ENCODE data around the gene CTTNBP2.

Gene CTTNBP2

DNA sequence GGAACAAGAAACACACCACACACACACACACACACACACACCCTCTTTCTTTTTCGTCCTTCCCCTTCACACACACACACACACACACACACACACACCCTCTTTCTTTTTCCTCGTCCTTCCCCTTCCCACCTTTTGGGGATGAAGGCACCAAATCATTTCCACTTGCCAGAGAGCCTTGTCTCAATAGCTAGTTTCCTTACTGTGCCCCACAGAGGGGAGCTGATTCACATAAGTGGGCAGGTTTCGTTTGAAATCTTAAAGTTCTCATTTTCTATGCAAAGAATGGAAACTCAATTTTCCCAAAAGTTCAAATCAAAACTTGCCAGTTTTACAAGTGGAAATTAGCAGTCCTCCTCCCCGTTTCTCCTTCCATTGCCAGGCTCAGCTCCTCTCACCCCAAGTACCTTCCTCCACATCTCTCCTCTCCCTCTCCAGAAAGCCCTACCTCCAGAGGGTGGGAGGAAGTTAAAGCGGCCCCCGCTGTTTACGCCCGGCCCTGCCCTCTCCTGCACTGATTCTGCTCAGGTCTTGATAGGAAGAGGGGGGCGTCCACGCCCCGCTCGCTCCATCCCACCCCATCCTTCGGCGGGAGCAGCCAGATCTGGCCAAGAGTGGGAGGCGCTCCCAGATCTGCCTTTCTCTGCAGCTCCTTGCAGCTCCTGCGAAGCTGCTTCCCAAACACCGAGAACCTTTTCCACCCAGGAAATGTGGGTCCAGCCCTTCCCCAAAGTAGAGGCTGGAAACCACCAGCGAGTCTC lies 1.3 kb downstream of the CTTNBP2 start:
- no peak for DNase-seq

DNA sequence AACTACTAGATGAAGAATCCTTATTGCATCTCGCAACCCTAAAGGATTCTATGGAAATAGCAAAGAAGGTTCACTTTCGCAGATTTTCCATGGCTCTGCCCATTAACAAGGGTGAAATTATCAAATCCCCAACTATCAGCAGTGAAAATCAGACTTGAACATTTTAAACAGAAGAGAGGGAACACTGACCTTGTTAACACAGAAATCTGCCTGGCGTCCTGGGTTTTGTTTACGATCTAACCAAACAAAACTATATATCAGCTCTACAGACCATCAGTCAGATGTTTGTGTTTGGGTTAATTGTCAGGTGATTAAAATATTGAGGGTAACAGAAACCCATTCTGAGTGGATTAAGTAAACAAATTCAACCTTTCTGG lies 1.9 kb downstream of the CTTNBP2 start:
- DNase-seq: no peak

DNA sequence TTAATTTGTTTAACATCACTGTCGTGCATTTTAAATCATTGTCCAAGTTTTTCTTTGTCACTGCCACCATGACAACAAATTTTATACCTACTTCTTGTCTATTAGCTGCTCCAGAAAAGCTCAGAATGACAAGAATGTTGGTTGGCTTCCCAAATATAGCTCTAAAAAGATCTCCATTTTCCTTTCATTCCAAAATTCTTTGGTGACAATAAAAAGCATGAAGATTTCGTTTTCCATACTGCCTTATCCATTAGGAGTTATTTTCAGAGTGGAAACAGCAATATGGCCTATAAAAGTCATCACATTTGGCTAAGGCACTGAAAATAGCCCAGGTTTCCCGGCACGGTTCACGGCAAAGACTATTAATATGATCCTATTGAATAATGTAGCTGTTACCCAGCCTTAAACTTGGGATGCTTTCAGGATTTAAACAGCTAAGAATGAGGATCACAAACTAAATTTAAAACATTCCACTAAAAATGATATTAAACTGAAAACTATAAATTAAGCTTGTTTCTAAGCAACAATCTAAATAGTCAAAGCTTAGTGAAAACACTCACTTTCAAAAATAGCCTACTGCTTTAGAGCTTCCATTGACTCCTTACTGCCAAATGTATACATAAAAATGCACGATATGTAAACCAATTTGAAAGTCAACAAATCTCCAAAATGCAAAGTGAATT lies 2.7 kb downstream of the CTTNBP2 start:
- DNase-seq: no peak

DNA sequence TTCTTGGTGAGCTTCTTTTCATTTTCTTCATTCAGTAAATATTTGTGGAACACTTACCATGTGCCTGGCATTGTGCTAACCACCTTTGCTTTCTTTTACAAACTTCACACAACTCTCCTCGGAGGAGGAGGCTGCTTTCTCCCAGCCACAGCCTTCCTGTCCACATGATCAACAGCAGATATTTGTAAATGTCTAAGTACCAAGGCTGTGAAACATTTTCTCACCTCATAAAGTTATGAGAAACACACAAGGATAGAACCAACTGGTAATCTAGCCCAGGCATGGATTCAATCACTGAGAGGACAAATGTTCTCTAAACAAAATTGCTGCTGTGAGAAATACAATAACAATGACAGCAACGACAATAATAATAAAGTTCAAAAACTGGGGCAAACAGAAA lies 3.9 kb downstream of the CTTNBP2 start:
- no peak for DNase-seq

DNA sequence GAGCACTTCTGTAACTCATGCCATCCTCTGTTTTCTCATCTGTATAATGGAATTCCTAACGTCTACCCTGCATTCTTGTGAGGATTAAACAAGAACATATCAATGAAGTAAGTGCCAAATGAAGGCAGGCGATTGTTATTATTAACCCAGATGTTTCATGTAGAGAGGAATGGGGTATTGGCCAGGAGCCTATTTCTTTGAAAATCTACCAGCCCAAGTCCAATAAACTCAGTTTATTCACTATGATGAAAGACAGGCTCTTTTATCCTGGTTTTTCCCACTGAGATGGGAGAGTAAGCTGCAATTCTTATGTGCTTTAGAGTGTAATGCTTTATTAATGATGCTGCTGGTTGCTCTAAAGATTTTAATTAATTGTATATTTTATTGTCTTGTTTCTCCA lies 9.6 kb downstream of the CTTNBP2 start:
- DNase-seq: no peak

DNA sequence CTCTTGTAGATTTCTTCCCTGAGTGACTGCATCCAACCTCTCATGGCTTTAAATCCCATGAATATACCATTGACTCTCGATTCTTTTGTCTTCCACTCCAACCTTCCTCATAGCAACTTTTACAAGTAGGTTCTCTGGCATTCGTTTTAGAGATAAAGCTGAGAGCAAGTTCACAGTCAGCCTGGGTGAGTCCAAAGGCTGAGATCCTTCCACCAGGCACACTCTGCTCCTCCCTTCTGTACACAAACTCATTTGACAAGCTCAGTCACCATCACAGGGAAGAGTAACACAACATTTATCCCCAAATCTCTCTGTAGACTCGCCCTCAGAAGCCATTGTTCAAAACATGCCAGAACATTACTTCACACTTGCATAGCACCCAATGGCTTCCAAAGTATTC lies 10.9 kb downstream of the CTTNBP2 start:
- no peak for DNase-seq

DNA sequence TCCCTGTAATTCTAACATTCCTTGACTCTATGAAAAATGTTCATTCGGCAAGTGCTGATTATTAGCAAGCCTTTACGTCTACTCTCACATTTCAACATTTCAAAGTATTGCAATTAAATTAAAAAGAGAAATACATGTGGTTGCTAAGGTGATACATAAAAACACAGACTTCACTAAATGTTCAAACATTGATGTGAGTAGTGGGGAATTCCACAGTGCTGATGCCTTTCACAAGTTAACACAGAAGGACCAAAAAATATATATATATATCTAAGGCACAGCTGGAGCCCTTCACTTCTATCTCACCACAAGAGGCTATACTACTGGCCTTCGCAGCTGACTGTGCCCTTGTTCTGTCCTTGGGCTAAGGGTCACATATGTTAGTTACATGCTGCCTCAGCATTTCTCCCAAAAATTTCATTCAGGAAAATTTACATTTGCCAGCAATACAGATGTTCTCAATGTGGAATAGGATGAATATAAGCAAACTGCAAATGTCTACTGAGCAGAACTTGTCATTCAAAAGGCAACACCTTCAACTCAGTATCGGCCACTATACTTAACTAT lies 13.9 kb downstream of the CTTNBP2 start:
- DNase-seq: no peak

DNA sequence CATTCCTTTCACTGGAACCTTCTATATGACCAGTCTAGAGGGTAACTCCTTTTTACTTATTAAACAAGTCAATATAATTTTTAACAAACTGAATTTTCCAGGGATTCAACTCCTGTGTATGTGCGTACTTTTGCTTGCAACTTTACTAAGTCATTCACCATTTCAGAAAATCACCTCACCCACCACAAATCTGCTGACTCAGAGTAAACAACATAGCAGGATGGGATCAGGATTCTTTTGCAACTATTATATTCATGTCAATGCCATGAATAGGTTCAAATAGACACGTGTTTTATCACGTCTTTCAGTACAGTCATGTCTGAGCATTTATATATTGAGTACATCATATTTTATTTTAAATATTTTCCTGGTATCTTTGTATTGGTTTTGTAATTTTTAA lies 14.5 kb downstream of the CTTNBP2 start:
- no peak for DNase-seq

DNA sequence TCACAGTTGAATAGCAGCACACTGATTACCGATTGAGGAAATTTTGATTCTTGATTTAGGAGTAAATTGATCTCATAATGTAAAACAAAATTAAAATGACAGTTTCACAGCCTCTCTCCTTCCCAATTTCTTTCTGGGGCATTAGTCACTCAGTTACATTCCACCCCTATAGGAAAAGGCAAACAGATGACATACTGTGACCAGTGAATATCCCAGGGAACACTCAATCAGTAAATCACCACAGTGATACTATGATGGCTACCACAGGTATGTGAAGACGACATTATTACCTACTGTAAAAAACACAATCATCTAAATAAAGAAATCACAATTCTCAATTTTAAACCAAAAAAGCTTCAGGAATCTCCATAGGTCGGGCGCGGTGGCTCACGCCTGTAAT lies 15.5 kb downstream of the CTTNBP2 start:
- no peak for DNase-seq

DNA sequence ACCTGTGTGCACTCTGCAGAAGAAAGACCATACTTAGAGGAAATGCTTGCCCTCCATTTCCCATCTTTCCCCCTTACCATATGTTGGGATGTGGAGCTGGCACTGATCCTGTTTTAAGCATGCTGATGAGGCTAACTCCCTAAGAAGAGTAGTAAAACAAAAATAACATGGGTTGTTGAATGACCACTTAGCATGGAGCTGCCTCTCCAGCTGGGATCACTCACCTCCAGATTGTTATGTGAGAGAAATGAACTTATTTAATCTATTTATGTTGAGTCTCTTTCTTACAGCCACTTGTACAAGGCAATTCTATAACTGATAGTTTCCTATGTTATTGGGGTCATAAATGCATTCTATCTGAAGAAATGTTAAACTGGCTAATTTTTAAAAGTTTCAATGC lies 17.0 kb downstream of the CTTNBP2 start:
- no peak for DNase-seq

DNA sequence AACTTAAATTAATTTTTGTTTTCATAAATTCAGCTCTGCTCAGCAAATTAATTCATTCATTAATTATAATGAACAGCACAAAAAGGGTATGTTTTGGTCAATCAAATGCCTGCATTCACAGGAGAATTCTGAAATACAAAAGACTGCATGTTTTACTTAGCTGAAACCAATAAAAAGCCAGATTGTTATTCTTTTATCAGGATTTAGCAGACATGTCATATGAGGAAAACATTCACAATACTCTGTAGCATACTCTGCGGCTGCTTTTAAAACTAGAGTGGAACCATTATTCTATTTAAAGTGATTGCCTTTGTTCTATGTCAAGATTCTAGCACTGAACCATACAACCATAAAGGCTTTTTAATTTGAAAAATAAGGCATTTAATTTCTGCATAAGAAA lies 19.1 kb downstream of the CTTNBP2 start:
- DNase-seq: no peak

DNA sequence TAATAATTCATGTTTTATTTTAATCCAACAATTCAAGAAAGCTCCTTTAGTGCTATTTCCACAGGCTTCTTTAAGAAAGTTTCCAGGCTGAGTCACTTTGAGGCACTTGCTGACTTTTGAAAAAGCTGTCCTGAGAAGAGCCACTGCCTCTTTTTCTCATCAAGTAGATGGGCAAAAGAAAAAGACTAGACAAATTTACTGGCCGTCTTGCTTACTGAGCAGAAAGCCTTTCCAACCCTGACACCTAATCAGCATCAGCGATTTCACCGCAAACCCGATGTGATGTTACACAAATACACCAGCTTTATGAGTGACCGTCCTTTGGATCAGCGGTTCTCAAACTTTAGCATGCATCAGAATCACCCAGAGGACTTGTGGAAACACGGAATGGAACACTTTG lies 24.3 kb downstream of the CTTNBP2 start:
- DNase-seq: no peak

DNA sequence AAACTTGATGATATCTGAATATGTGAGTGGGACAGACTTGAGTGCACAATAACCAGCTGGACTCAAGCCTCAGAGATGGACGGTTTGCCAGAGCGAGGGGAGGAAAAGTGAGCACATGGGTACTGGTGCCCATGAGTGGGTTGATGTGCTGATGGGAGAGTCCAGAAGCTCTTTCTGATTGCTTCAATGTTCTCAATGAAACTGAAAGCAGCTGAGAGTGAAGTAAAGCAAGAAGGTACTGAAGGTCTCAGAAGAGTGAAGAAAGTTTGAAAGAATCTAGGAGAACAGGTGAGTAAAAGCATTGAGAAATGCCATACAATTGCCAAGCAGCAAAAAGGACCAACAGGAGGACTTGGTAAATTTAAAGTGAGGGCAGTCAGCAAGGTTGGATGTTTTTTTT lies 28.6 kb downstream of the CTTNBP2 start:
- no peak for DNase-seq

DNA sequence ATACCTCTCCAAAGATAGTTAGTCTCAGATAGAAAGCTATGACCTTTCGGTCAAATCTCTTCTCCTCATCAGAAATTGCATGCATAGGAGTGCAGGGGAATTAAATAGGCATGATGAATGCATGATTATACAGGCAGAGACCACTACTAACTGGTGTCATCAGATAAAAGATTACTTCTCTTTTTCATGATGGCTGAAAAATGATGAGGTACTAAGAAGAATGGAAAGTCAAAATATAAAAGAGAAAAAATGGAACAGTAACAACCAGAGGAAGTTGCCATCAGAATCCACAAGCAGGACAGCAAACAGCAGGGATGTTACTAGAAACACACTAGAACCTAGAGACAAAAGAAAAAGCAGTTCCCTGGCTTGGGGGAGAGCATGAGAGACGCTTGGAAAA lies 31.6 kb downstream of the CTTNBP2 start:
- DNase-seq: no peak

DNA sequence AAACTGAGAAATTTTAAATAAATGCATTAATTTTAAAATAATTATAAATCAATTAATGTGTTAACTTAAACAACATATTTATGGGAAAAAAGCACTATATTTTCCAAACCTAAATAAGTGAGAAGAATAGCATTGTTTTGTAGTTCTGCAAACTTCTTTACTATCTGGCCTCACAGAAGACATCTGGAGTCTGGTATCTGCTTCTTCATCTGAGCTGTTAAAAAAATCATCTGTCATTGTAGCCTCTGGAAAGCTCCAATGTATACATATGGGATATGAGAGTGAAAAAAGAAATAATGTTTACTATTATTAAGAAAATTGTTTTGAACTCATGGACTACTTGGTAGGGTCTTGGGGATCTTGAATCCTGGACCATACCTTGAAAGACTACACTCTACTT lies 32.2 kb downstream of the CTTNBP2 start:
- DNase-seq: no peak

DNA sequence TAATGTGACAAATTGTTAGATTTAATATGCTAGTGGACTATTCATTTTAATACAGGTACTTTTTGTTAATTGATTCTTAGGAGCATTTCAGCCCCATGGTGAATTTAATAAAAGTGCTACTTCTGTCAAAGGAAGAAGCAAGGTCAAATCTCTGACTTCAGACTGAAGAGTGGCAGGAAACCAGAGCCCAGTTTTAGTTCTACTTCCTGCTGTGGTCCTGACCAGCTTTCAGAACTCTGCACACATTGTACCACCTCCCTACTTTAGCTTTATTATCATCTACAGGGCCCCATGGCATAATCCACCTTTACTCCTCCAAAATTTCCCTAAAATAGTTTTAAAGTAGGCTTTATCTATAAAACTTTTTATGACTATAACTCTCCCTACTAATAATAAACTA lies 33.7 kb downstream of the CTTNBP2 start:
- no peak for DNase-seq

DNA sequence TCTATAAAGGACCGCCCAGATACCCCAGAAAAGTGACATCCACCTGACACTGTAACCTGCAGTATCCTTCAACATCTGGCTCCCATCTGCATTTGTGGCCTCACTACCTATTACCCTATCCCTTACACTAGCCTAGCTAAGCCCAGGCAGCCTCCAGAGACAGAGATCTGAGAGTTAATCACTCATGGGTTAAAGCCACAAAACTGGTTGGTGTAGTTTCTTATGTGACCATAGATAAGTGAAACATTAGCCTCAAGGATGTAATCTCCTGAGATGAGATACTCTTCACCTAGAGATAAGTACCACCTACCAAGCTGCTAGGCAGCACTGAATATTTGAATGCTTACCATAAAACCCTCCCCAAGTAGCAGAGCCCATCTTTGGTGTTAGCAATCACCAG lies 35.4 kb downstream of the CTTNBP2 start:
- DNase-seq: no peak

DNA sequence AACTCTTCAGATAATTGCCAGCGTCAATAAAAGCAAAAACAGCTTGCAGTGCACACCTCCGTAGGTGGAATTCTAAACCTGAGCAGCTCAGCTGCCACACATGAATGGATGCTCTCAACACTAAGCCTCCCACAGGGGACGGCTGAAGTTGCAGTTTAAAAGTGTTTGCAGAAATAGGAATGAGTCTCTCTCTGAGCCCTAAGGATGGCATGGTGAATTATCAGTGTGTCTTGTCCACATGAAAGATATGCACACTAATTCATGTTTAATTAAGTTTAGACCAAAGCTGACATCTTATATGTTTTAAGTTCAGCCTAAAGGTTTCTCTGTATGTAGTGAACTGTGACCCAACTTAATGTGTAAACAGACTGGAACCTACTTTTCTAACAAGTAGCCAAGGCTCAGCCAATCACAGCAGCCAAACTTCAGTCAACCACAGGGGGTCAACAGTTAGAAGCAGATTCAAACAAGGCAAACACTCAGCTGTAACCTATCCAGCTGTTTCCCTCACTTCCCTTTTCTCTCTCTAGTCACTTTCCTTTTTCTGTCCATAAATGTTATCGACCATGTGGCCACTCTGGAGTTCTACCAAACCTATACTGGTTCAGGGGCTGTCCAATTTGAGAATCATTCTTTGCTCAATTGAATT lies 38.1 kb downstream of the CTTNBP2 start:
- DNase-seq: no peak

DNA sequence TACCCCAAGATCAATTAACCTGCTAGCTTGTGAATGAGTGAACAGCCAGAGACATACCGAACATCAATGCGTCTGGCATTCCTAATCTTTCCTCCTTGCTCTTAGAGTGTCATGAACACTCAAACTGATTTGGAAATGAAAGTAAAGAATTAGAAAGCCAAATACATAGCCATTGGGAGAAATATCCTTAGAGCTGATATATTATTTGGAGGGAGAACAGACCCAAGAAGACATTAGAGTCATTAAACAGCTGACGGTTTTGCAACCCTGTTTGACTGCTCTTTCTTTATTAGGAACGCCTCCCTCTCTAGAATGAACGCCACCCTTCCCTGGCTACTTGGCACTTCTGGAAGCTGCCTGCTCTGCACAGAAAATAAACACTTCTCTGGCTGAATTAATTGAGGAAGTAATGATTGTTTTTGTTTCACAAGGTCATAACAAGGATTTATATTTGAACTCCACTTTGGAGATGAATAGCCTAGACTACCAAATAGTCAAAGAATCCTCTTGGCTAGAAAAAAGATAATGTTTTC lies 42.8 kb downstream of the CTTNBP2 start:
- DNase-seq: no peak

DNA sequence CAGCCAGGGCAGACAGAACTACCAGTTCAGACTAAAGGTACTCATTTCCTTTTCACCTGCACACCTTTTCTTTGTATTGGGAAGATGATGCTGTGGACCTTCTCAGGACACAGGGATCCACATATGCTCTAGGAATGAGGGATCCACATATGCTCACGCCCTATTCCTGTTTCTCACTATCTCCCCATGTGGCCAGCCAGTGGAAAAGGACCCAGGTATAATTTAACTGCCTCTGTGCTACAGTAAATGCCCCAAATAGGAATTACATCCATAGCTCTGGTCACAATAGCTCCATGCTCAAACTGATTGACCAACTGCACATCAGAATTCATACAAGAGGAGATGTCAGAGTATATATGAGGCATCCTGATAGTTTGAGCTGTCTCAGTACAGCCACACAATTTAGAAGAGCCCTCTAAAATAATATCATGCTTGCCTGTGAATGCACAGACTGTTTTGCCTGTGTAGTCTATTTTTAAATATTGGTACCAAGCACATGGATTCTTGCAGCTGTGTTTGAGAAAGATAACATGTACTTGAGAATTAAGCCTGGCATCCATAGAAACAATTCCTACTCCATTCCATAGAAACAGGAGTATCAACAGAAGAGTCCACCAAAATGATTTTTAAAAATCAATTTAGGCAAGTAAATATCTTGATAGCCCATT lies 43.7 kb downstream of the CTTNBP2 start:
- no peak for DNase-seq

DNA sequence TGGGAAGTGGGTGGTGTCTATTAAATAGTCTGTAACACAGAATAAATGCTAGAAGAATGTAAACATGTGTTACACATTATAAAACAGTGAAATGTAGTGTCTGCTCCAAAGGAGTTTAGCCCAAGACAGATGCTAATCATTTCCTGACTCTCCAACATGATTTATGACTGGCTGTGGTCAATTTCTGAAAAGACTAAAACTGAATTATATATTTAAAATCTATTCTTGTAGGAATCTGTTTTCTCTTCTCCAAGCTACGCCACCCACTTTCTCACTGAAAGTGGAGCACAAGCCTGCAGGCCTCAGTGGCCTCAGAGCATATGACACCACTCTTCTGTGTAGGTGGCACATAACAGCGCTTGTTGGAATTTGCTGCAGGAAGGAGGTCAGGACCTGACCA lies 44.4 kb downstream of the CTTNBP2 start:
- no peak for DNase-seq

DNA sequence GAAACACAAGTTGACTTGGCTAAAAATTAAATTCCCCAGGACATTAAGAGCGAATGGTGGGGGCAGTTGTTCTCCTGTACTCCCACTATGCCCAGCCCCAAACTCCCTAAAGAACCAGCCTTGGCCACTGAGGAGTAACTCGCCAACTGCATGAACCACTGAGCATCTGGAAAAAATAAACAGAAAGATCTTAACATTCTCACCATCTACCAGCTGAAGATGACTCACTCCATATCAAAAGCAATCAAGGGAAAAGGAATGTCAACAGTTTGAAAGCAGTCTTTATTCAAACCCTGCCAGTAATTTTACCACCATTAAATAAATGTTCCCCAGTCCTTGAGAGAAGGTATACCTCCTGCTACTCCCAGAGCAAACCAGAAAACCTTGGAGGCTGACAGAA lies 45.4 kb downstream of the CTTNBP2 start:
- DNase-seq: no peak

DNA sequence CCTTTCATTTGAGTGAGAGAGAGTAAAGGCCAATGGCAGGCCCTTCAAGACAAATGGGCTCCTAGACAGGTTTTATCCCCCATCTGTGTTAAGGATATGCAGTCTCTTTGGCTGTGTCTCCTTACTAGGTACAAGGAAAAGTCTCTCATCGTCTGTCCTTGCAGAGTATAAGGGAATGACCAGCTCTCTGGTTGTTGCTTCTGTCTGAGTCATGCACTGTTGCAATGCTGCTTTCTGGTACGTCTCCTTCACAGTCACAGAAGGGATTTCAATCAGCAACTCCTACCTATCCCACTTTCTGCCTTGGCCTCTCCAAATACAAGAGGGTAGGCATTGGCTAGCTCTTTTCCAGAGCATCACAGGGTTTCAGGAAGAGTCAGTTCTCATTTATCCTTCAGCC lies 48.1 kb downstream of the CTTNBP2 start:
- no peak for DNase-seq

All from bone marrow (tissue), 2 donors.